ENCODE measurements around the gene PHLDA2. TPM values are rescaled to one million over a fixed set of nuclear protein-coding genes. Genes with fewer than 3 reads are reported as not detected.
A peak's percentile ranks its signal among the peaks of the same experiment; 100 is the strongest.

Gene PHLDA2
- polyA plus RNA-seq, 2 of the 4 experiments (the other 2 are of a cell fraction): 7.0 to 49.6 TPM

GRCh38 chr11:2924381-2924780, 4.8 kb downstream of the PHLDA2 start:
- H3K4me2 ChIP-seq: peak overlapping the region; percentile 19; the same call in 1 of the 3 replicates
- no CpG with 5 or more reads among the region's 10 CpGs for WGBS (ENCODE audit: missing lambda C conversion rate)
- H3K27ac ChIP-seq: peak overlapping the region in 1 of 2 experiments; percentile 22; a peak in 2 of 6 replicates
- H3K4me3 ChIP-seq: no peak overlapping the region
- DNase-seq (ENCODE audit: low read depth in 1 of 2, low spot score in 1 of 2) (peak in 1 of 2 experiments; percentile 31), FAIRE-seq (no peak), ATAC-seq (peak in 1 of 2 experiments; percentile 4; a peak in 3 of 6 replicates)
- ChIA-PET CTCF (interaction anchor here (1.5 to 6.9 kb wide), 4 partner anchors 11 to 392 kb away, joined by 5 to 60 read pairs (median 22); a partner anchor contains a TSS), POLR2A (no interaction called here)
- TF ChIP-seq CBX8 (IDR thresholded peaks at IDR 0.05) (no peak), HMGXB4 (CRISPR knock-in tag; IDR thresholded peaks at IDR 0.05; ENCODE audit: borderline replicate concordance) (no peak), REST (IDR thresholded peaks at IDR 0.05) (no peak), TP53 (CRISPR knock-in tag; IDR thresholded peaks at IDR 0.05) (no peak), RAD21 (conservative IDR thresholded peaks at IDR 0.05 in 1 of 2, IDR thresholded peaks at IDR 0.05 in 1 of 2) (no peak), JUNB (IDR thresholded peaks at IDR 0.05) (no peak), MAZ (IDR thresholded peaks at IDR 0.05; ENCODE audit: borderline replicate concordance, low read depth, low read length) (no peak), ATOH8 (CRISPR knock-in tag; IDR thresholded peaks at IDR 0.05; ENCODE audit: low read depth) (no peak), PBX3 (IDR thresholded peaks at IDR 0.05) (no peak), EHMT2 (IDR thresholded peaks at IDR 0.05; ENCODE audit: low read depth) (no peak)
- H3K4me1 ChIP-seq: peaks cover 25% of the 10 kb centered on the region
- H3K9me3 ChIP-seq: no peaks in the 10 kb centered on the region

GRCh38 chr11:2923446-2924375, 5.5 kb downstream of the PHLDA2 start:
- ChIA-PET POLR2A (no interaction called here), CTCF (interaction anchor here (1.4 to 6.9 kb wide), 5 partner anchors 10 to 391 kb away, joined by 4 to 60 read pairs (median 10); a partner anchor contains a TSS)
- ATAC-seq: peak; percentile 1 to 5; a peak in 3 of 6 replicates
- TF ChIP-seq MAFK (IDR thresholded peaks at IDR 0.05; ENCODE audit: partially characterized antibody) (no peak), ZFP36 (IDR thresholded peaks at IDR 0.05; ENCODE audit: borderline replicate concordance, partially characterized antibody) (peak; percentile 66)
- H3K4me2 ChIP-seq: 0 out of 3 replicates have a peak overlapping the region, but pooled peaks have one; percentile 19
- H3K4me3 ChIP-seq: no peak overlapping the region
- WGBS (ENCODE audit: missing lambda C conversion rate): 94% methylated on average over 13 of the region's 22 CpGs
- H3K4me1 ChIP-seq: peaks cover 25% of the 10 kb centered on the region
- no peak for DNase-seq (ENCODE audit: low read depth in 1 of 2, low spot score in 1 of 2)
- H3K9me3 ChIP-seq: no peaks in the 10 kb centered on the region
- no peak for FAIRE-seq
- H3K27ac ChIP-seq: peak overlapping the region in 1 of 2 experiments; percentile 22; a peak in 2 of 6 replicates

All from A549 (cell line).